Medulla oblongata (tissue), 1 donor: Measurements from ENCODE around the gene ST8SIA3.
"Not testable (repeated sequence)": the region's sequence is repeated elsewhere in the genome, so short reads cannot be mapped to it uniquely, and the experiment has no call there.

Experiments
- DNase-seq: peaks from one replicate; pipeline ENCODE4 v3.0.0-alpha.2; 2015; ENCODE audit errors: extremely low spot score

Gene ST8SIA3

DNA sequence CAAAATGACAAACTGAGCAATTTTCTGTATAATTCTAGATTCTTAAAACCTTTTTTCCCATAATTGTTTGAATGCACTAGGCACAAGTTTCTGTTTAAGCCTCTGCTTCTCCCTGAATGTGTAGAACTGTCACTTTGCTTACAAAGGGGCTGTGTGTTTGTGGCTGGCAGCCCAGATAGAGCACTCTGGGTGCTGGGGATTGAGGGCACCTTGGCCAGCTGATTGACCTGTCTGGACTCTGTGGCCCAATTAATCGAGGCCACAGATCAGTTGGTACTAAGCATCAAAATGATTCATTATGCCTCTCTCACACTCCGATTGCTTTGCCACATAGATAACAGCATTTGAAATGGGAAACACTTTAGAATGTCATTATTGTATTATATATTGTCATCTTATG lies 12.1 kb downstream of the ST8SIA3 start:
- no peak for DNase-seq

- no peak for DNase-seq
Measured at GRCh38 chr18:57366528-57367081, 14.2 kb downstream of the ST8SIA3 start.

DNA sequence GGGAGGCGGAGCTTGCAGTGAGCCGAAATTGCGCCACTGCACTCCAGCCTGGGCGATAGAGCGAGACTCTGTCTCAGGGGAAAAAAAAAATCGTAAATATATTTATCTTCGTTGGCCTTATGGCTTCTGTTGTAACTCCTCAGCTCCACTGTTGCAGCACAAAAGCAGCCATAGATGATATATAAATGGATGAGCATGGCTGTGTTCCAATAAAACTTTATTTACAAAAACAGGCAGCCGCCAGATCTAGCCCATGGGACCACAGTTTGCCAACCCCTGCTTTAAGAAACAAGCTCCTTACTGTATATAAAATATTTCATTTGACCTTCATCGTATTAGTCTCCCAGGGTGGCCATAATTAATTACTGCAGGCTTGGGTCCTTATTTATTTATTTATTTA lies 20.1 kb downstream of the ST8SIA3 start:
- no peak for DNase-seq

GRCh38 chr18:57373017-57373416 lies 20.7 kb downstream of the ST8SIA3 start:
- no peak for DNase-seq

GRCh38 chr18:57376503-57376902 lies 24.1 kb downstream of the ST8SIA3 start:
- DNase-seq = no peak

GRCh38 chr18:57389271-57389670 lies 36.9 kb downstream of the ST8SIA3 start:
- no peak for DNase-seq

GRCh38 chr18:57390044-57390443 lies 37.7 kb downstream of the ST8SIA3 start:
- no peak for DNase-seq

DNA sequence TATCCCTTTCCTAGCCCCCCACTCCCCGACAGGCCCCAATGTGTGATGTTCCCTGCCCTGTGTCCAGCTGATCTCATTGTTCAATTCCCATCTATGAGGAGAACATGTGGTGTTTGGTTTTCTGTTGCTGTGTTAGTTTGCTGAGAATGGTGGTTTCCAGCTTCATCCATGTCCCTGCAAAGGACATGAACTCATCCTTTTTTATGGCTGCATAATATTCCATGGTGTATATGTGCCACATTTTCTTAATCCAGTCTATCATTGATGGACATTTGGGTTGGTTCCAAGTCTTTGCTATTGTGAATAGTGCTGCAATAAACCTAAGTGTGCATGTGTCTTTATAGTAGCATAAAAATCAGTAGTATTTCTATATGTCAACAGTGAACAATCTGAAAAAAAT lies 42.4 kb downstream of the ST8SIA3 start:
- DNase-seq = not testable (repeated sequence)

- not testable (repeated sequence) for DNase-seq
Measured at GRCh38 chr18:57396831-57397230, 44.5 kb downstream of the ST8SIA3 start.

DNA sequence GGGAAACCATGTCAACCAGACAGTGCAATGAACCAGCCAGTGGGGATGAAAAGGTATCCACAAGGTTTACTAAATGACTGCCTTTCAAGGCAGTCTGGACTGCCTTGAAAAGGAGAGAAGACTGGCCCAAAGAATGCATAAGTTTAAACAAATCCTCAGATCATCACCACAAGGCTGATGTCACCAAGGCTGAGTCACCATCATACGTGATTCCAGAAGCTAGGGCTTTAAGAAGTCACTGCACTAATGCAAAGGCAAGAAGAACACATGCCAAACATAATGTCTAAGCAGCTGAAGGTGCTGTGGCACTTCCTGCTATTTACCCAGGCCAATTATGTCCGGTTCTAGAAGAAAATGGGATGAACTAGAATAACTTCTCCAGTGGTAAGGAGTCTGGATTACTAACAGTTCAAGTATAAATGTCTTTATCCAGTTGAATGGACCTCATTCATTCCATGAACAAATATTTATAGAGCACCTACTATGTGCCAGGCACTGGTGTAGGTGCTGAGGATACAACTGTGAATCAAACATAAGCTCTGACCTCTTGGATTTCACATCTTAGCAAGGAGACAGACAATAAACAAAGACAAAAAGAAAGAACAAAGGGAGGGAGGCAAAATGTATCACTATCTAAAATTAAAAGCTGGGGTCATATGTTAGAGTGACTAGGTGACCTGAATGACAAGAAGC lies 45.2 kb downstream of the ST8SIA3 start:
- no peak for DNase-seq

GRCh38 chr18:57404345-57404744 lies 52.0 kb downstream of the ST8SIA3 start:
- DNase-seq = no peak

GRCh38 chr18:57409650-57410049 lies 57.3 kb downstream of the ST8SIA3 start:
- DNase-seq = no peak

DNA sequence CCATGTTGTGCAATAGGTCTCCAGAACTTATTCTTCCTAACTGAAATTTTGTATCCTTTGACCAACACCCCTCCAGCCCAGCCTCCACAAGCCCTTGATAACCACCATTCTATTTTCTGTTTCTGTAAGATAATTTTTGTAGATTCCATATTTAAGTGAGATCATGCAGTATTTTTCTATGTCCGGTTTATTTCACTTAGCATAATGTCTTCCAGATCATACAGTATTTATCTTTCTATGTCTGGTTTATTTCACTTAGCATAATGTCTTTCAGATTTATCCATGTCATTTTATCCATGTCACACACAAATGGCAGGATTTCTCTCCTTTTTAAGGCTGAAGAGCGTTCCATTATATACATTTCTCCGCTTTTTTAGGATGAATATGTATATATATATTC lies 58.4 kb downstream of the ST8SIA3 start:
- DNase-seq = no peak

DNA sequence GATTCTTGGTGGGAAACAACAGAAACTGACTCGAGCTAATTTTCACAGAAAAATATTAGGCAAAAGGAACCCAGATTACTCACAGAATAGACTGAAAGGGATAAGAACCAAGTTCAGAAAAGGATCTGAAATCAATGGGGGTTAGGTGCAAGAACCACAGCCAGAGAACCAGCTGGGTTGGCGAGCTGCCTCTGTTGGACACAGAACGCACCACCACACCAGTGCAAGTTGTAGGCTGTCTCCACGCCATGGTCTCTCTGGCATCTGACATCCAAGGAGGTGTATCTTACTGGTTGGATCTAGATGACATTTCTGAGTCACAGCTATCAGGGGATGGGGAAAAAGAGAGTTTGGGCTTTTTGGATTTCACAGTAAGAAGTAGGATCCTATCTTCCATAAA lies 64.2 kb downstream of the ST8SIA3 start:
- DNase-seq = no peak
